HEK293 (cell line): ENCODE data around the gene TOM1L2.

ENCODE experiments used
- AEBP2 ChIP-seq: fragments of 450-650 bp; formaldehyde crosslinking; IDR thresholded peaks from 2 replicates; pipeline ENCODE4 v1.5.1; 2016; ENCODE audit warnings: missing biosample characterization, missing genetic modification characterization, borderline replicate concordance
- EGR2 ChIP-seq: fragments of 450-650 bp; formaldehyde crosslinking; IDR thresholded peaks from 2 replicates; pipeline ENCODE4 v1.5.1; 2016; ENCODE audit warnings: low read depth, missing biosample characterization, missing genetic modification characterization
- KLF10 ChIP-seq: fragments of 450-650 bp; IDR thresholded peaks from 2 replicates; pipeline ENCODE4 v1.5.1; 2018; ENCODE audit warnings: missing biosample characterization, mild to moderate bottlenecking, missing genetic modification characterization
- MEIS1 ChIP-seq: sonication (generic); formaldehyde crosslinking; IDR thresholded peaks from 2 replicates; pipeline ENCODE4 v1.8.1; 2022; ENCODE audit warnings: missing genetic modification reagents, mild to moderate bottlenecking, borderline replicate concordance
- OVOL3 ChIP-seq: fragments of 450-650 bp; formaldehyde crosslinking; IDR thresholded peaks from 2 replicates; pipeline ENCODE4 v1.5.1; 2016; ENCODE audit warnings: missing biosample characterization, missing genetic modification characterization
- SALL2 ChIP-seq: fragments of 450-650 bp; formaldehyde crosslinking; IDR thresholded peaks from 2 replicates; pipeline ENCODE4 v1.5.0; 2017; ENCODE audit warnings: missing biosample characterization, mild to moderate bottlenecking, missing genetic modification characterization, borderline replicate concordance
- ZBTB11 ChIP-seq: fragments of 450-650 bp; formaldehyde crosslinking; conservative IDR thresholded peaks from 2 replicates; pipeline ENCODE4 v1.5.1; 2016; ENCODE audit warnings: low read depth, missing biosample characterization, missing genetic modification characterization
- ZBTB26 ChIP-seq: fragments of 450-650 bp; formaldehyde crosslinking; optimal IDR thresholded peaks from 2 replicates; pipeline ENCODE3; 2016; ENCODE audit warnings: missing biosample characterization, mild to moderate bottlenecking, missing genetic modification characterization
- ZBTB8A ChIP-seq: fragments of 450-650 bp; formaldehyde crosslinking; IDR thresholded peaks from 2 replicates; pipeline ENCODE4 v1.5.1; 2016; ENCODE audit warnings: missing biosample characterization, missing genetic modification characterization
- ZNF10 ChIP-seq: fragments of 450-650 bp; formaldehyde crosslinking; IDR thresholded peaks from 2 replicates; pipeline ENCODE4 v1.5.1; 2017; ENCODE audit warnings: missing biosample characterization, missing genetic modification characterization
- ZNF132 ChIP-seq: fragments of 450-650 bp; formaldehyde crosslinking; IDR thresholded peaks from 2 replicates; pipeline ENCODE4 v1.5.1; 2017; ENCODE audit warnings: missing biosample characterization, missing genetic modification characterization, borderline replicate concordance
- ZNF174 ChIP-seq: fragments of 450-650 bp; formaldehyde crosslinking; IDR thresholded peaks from 2 replicates; pipeline ENCODE4 v1.5.0; 2017; ENCODE audit warnings: missing biosample characterization, mild to moderate bottlenecking, missing genetic modification characterization
- ZNF18 ChIP-seq: fragments of 450-650 bp; formaldehyde crosslinking; IDR thresholded peaks from 2 replicates; pipeline ENCODE4 v1.5.1; 2016; ENCODE audit warnings: missing biosample characterization, missing genetic modification characterization
- ZNF24 ChIP-seq: fragments of 450-650 bp; formaldehyde crosslinking; IDR thresholded peaks from 2 replicates; pipeline ENCODE4 v1.5.1; 2016; ENCODE audit warnings: missing biosample characterization, missing genetic modification characterization
- ZNF341 ChIP-seq: fragments of 450-650 bp; formaldehyde crosslinking; IDR thresholded peaks from 2 replicates; pipeline ENCODE4; 2016; ENCODE audit warnings: low read depth, missing biosample characterization, missing genetic modification characterization
- ZNF391 ChIP-seq: fragments of 450-650 bp; formaldehyde crosslinking; IDR thresholded peaks from 2 replicates; pipeline ENCODE4 v1.5.1; 2016; ENCODE audit warnings: low read depth, missing biosample characterization, missing genetic modification characterization, borderline replicate concordance
- ZNF398 ChIP-seq: fragments of 450-650 bp; formaldehyde crosslinking; IDR thresholded peaks from 2 replicates; pipeline ENCODE4 v1.5.1; 2017; ENCODE audit warnings: missing biosample characterization, missing genetic modification characterization
- ZNF473 ChIP-seq: fragments of 450-650 bp; formaldehyde crosslinking; IDR thresholded peaks from 2 replicates; pipeline ENCODE4 v1.5.1; 2017; ENCODE audit warnings: missing biosample characterization, missing genetic modification characterization
- ZNF501 ChIP-seq: fragments of 450-650 bp; formaldehyde crosslinking; IDR thresholded peaks from 2 replicates; pipeline ENCODE4 v1.5.1; 2016; ENCODE audit warnings: missing biosample characterization, missing genetic modification characterization
- ZNF521 ChIP-seq: fragments of 450-650 bp; formaldehyde crosslinking; IDR thresholded peaks from 2 replicates; pipeline ENCODE4 v1.5.1; 2017; ENCODE audit warnings: missing biosample characterization, mild to moderate bottlenecking, missing genetic modification characterization
- ZNF530 ChIP-seq: fragments of 450-650 bp; formaldehyde crosslinking; IDR thresholded peaks from 2 replicates; pipeline ENCODE4 v1.5.1; 2016; ENCODE audit warnings: low read depth, missing biosample characterization, missing genetic modification characterization
- ZNF624 ChIP-seq: fragments of 450-650 bp; formaldehyde crosslinking; IDR thresholded peaks from 2 replicates; pipeline ENCODE4 v1.5.1; 2017; ENCODE audit warnings: missing biosample characterization, missing genetic modification characterization
- ZNF654 ChIP-seq: fragments of 450-650 bp; formaldehyde crosslinking; IDR thresholded peaks from 2 replicates; pipeline ENCODE4 v1.5.1; 2016; ENCODE audit warnings: low read depth, missing biosample characterization, missing genetic modification characterization
- ZNF776 ChIP-seq: fragments of 450-650 bp; formaldehyde crosslinking; IDR thresholded peaks from 2 replicates; pipeline ENCODE4 v1.5.0; 2017; ENCODE audit warnings: missing biosample characterization, missing genetic modification characterization, borderline replicate concordance
- ZNF785 ChIP-seq: fragments of 450-650 bp; formaldehyde crosslinking; IDR thresholded peaks from 2 replicates; pipeline ENCODE4 v1.5.1; 2016; ENCODE audit warnings: missing biosample characterization, missing genetic modification characterization
- ZNF791 ChIP-seq: fragments of 450-650 bp; formaldehyde crosslinking; IDR thresholded peaks from 2 replicates; pipeline ENCODE4 v1.5.1; 2016; ENCODE audit warnings: missing biosample characterization, missing genetic modification characterization
- ZSCAN18 ChIP-seq: fragments of 450-650 bp; formaldehyde crosslinking; IDR thresholded peaks from 2 replicates; pipeline ENCODE4 v1.5.1; 2016; ENCODE audit warnings: missing biosample characterization, missing genetic modification characterization
- ZSCAN5A ChIP-seq: fragments of 450-650 bp; formaldehyde crosslinking; IDR thresholded peaks from 2 replicates; pipeline ENCODE4 v1.5.1; 2016; ENCODE audit warnings: missing biosample characterization, missing genetic modification characterization

Gene TOM1L2

GRCh38 chr17:17824119-17824782 is 147.9 kb downstream of the TOM1L2 start (continued):
- TF ChIP-seq ZSCAN18 (tag by site-specific recombination) = no peak
- no peak for TF ChIP-seq ZNF776 (tag by site-specific recombination)
- TF ChIP-seq EGR2 (tag by site-specific recombination) = no peak
- no peak for TF ChIP-seq ZNF521 (tag by site-specific recombination)
- TF ChIP-seq ZNF501 (tag by site-specific recombination) = peak; percentile 44; the same call in 1 of the 2 replicates
- no peak for TF ChIP-seq ZNF174 (tag by site-specific recombination)
- TF ChIP-seq KLF10 (tag by site-specific recombination) = no peak
- no peak for TF ChIP-seq MEIS1 (CRISPR knock-in tag)
- no peak for TF ChIP-seq ZNF18
- no peak for TF ChIP-seq ZSCAN5A
- no peak for TF ChIP-seq ZNF654 (tag by site-specific recombination)
- TF ChIP-seq ZNF530 = no peak
- no peak for TF ChIP-seq ZBTB26 (tag by site-specific recombination)
- TF ChIP-seq ZNF473 = no peak
- no peak for TF ChIP-seq ZNF132 (tag by site-specific recombination)
- no peak for TF ChIP-seq SALL2 (tag by site-specific recombination)
- TF ChIP-seq ZNF341 (tag by site-specific recombination) = no peak
- no peak for TF ChIP-seq ZNF785
- TF ChIP-seq ZBTB8A (tag by site-specific recombination) = no peak
- peak; percentile 90 for TF ChIP-seq ZNF10 (tag by site-specific recombination)
- no peak for TF ChIP-seq ZBTB11 (tag by site-specific recombination)
- no peak for TF ChIP-seq ZNF624
- no peak for TF ChIP-seq OVOL3 (tag by site-specific recombination)
- no peak for TF ChIP-seq ZNF791
- no peak for TF ChIP-seq ZNF24 (tag by site-specific recombination)
- no peak for TF ChIP-seq ZNF391 (tag by site-specific recombination)
- no peak for TF ChIP-seq ZNF398 (tag by site-specific recombination)
- no peak for TF ChIP-seq AEBP2 (tag by site-specific recombination)
